Measurements from ENCODE around the gene SPOCK2. TPM values are rescaled to one million over a fixed set of nuclear protein-coding genes. Genes with fewer than 3 reads are reported as not detected.

The SPOCK2 gene
- total and polyA plus RNA-seq, 2 of the 13 experiments (the other 11 are each of a cell fraction or from before 2014, with no cell fraction given): 8.6 to 30.6 TPM

GRCh38 chr10:72038458-72039001, 49.8 kb downstream of the SPOCK2 start (continued):
- TF ChIP-seq, protein P1, sequence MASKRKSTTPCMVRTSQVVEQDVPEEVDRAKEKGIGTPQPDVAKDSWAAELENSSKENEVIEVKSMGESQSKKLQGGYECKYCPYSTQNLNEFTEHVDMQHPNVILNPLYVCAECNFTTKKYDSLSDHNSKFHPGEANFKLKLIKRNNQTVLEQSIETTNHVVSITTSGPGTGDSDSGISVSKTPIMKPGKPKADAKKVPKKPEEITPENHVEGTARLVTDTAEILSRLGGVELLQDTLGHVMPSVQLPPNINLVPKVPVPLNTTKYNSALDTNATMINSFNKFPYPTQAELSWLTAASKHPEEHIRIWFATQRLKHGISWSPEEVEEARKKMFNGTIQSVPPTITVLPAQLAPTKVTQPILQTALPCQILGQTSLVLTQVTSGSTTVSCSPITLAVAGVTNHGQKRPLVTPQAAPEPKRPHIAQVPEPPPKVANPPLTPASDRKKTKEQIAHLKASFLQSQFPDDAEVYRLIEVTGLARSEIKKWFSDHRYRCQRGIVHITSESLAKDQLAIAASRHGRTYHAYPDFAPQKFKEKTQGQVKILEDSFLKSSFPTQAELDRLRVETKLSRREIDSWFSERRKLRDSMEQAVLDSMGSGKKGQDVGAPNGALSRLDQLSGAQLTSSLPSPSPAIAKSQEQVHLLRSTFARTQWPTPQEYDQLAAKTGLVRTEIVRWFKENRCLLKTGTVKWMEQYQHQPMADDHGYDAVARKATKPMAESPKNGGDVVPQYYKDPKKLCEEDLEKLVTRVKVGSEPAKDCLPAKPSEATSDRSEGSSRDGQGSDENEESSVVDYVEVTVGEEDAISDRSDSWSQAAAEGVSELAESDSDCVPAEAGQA (IDR thresholded peaks at IDR 0.05; ENCODE audit: low read depth): no peak
- TF ChIP-seq, protein P1 (CRISPR knock-in tag; IDR thresholded peaks at IDR 0.05; ENCODE audit: borderline replicate concordance): no peak
- TF ChIP-seq, protein P2, sequence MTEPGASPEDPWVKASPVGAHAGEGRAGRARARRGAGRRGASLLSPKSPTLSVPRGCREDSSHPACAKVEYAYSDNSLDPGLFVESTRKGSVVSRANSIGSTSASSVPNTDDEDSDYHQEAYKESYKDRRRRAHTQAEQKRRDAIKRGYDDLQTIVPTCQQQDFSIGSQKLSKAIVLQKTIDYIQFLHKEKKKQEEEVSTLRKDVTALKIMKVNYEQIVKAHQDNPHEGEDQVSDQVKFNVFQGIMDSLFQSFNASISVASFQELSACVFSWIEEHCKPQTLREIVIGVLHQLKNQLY (CRISPR knock-in tag; IDR thresholded peaks at IDR 0.05): no peak
- no peak for TF ChIP-seq ZSCAN20 (CRISPR knock-in tag; IDR thresholded peaks at IDR 0.05; ENCODE audit: borderline replicate concordance)
- no peak for TF ChIP-seq ZNF879 (CRISPR knock-in tag; IDR thresholded peaks at IDR 0.05)
- TF ChIP-seq HDAC6 (IDR thresholded peaks at IDR 0.05; ENCODE audit: low read depth, low read length): no peak
- no peak for TF ChIP-seq ATRX (CRISPR knock-in tag; IDR thresholded peaks at IDR 0.05; ENCODE audit: borderline replicate concordance)
- TF ChIP-seq SIN3B (IDR thresholded peaks at IDR 0.05; ENCODE audit: low read length): no peak
- TF ChIP-seq KAT2B (IDR thresholded peaks at IDR 0.05; ENCODE audit: borderline replicate concordance, low read depth, low read length): no peak
- no peak for TF ChIP-seq PCBP1 (IDR thresholded peaks at IDR 0.05; ENCODE audit: borderline replicate concordance, low read depth, low read length)
- TF ChIP-seq ZNF724P (CRISPR knock-in tag; IDR thresholded peaks at IDR 0.05; ENCODE audit: borderline replicate concordance): no peak
- no peak for TF ChIP-seq ZBTB39 (CRISPR knock-in tag; IDR thresholded peaks at IDR 0.05)
- TF ChIP-seq SNAI1 (CRISPR knock-in tag; IDR thresholded peaks at IDR 0.05; ENCODE audit: borderline replicate concordance): no peak
- no peak for TF ChIP-seq ZNF160 (CRISPR knock-in tag; IDR thresholded peaks at IDR 0.05)
- TF ChIP-seq, protein P3, sequence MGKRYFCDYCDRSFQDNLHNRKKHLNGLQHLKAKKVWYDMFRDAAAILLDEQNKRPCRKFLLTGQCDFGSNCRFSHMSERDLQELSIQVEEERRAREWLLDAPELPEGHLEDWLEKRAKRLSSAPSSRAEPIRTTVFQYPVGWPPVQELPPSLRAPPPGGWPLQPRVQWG (CRISPR knock-in tag; IDR thresholded peaks at IDR 0.05; ENCODE audit: borderline replicate concordance, low read depth): no peak
- TF ChIP-seq, protein P4, sequence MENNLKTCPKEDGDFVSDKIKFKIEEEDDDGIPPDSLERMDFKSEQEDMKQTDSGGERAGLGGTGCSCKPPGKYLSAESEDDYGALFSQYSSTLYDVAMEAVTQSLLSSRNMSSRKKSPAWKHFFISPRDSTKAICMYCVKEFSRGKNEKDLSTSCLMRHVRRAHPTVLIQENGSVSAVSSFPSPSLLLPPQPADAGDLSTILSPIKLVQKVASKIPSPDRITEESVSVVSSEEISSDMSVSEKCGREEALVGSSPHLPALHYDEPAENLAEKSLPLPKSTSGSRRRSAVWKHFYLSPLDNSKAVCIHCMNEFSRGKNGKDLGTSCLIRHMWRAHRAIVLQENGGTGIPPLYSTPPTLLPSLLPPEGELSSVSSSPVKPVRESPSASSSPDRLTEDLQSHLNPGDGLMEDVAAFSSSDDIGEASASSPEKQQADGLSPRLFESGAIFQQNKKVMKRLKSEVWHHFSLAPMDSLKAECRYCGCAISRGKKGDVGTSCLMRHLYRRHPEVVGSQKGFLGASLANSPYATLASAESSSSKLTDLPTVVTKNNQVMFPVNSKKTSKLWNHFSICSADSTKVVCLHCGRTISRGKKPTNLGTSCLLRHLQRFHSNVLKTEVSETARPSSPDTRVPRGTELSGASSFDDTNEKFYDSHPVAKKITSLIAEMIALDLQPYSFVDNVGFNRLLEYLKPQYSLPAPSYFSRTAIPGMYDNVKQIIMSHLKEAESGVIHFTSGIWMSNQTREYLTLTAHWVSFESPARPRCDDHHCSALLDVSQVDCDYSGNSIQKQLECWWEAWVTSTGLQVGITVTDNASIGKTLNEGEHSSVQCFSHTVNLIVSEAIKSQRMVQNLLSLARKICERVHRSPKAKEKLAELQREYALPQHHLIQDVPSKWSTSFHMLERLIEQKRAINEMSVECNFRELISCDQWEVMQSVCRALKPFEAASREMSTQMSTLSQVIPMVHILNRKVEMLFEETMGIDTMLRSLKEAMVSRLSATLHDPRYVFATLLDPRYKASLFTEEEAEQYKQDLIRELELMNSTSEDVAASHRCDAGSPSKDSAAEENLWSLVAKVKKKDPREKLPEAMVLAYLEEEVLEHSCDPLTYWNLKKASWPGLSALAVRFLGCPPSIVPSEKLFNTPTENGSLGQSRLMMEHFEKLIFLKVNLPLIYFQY (CRISPR knock-in tag; IDR thresholded peaks at IDR 0.05; ENCODE audit: borderline replicate concordance): no peak

All from HepG2 (cell line).